GM12872 (cell line): Measurements from ENCODE around the gene PRKCA.

Source experiments
- TF ChIP-seq, protein P1 (sequence below): IDR thresholded peaks from 3 replicates; pipeline ENCODE4 v1.5.1; 2011; ENCODE audit warnings: low read depth, mild to moderate bottlenecking, low read length, moderate library complexity; ENCODE audit not compliant: insufficient read depth

PRKCA gene

DNA sequence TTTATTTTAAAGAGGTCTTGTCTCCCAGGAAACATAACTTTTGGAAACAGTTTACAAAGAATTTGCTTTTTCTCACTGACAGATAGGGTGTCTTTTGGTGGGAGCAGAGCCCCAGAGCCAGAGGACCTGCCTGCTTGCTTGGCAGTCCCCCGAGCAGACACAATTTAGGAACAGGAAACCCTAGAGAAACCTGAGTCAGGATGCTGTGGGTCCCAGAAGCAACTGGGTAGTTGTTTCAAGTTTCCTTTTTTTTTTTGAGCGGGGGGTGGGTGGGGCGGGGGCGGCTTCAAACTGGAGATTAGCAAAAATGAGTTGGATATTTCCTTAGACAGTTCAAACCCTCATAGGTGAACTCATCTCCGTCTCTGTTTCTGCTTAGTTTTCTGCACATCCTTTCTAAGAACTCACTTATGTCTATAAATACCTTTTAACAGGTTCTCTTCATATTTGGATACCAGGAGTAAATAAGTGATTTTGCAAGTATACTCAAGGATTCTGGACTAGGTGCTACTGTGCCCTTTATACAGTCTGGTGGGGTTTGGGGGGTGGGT lies 135.1 kb downstream of the PRKCA start:
- TF ChIP-seq, protein P1, sequence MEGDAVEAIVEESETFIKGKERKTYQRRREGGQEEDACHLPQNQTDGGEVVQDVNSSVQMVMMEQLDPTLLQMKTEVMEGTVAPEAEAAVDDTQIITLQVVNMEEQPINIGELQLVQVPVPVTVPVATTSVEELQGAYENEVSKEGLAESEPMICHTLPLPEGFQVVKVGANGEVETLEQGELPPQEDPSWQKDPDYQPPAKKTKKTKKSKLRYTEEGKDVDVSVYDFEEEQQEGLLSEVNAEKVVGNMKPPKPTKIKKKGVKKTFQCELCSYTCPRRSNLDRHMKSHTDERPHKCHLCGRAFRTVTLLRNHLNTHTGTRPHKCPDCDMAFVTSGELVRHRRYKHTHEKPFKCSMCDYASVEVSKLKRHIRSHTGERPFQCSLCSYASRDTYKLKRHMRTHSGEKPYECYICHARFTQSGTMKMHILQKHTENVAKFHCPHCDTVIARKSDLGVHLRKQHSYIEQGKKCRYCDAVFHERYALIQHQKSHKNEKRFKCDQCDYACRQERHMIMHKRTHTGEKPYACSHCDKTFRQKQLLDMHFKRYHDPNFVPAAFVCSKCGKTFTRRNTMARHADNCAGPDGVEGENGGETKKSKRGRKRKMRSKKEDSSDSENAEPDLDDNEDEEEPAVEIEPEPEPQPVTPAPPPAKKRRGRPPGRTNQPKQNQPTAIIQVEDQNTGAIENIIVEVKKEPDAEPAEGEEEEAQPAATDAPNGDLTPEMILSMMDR, result no peak

DNA sequence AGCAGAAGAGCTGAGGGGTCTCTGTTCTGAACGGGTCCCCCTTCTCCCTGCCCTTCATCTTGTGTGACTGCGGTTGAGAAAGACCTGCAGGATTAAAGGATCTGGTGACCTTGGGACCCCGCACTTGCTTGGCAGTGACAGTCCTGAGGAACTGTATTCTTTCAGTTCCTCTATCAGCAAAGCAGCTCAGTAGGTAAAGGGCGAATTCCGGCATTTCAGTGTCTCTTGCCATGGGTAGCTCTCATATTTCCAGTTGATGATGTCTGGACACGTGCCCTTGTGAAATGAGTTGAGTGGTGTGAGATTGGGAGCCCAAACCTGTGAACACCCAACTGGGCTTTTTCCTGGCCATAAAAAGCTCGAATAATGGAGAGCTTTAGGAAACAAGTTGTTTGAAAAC lies 135.7 kb downstream of the PRKCA start:
- TF ChIP-seq, protein P1, result no peak

DNA sequence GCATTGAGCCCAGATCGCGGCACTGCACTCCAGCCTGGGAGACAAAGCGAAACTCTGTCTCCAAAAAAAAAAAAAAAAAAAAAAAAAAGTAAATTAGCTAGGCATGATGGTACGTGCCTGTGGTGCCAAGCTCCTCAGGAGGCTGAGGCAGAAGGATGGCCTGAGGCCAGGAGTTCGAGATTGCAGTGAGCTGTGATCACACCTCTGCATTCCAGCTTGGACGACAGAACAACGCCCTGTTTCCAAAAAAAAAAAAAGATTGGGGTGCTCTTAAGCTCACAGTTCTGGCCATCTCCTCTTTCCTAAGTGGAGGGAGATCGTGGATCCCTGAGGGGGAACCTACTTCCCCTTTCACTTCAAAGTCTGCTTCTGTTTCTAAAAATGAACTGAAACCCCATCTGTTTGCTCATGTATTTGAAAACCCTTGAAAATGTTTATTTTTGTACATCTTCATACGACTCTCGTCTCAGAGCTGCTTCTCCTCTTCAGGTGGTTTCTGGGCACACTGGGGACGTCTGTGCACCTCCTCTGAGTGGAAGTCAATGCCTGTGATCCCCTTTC lies 138.8 kb downstream of the PRKCA start:
- TF ChIP-seq, protein P1, result no peak

DNA sequence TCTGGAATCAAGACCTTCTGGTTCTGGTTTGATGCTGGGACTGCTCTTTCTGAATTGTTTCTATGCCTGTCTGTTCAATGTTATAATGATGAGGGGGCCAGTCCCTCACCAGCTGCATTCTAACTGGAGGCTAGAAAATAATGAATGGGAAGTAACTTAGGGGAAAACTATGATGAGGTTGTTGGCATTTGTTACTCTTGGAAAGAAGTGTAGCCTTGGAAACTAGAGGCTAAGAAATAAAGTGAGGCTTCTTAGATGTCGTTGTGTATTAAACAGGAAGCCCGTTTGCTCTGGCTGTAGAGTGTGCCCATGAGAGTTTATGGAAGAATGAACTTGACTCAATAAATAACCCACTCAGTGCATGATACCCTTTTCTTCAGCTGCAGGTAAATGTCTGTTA lies 140.8 kb downstream of the PRKCA start:
- TF ChIP-seq, protein P1, result no peak

DNA sequence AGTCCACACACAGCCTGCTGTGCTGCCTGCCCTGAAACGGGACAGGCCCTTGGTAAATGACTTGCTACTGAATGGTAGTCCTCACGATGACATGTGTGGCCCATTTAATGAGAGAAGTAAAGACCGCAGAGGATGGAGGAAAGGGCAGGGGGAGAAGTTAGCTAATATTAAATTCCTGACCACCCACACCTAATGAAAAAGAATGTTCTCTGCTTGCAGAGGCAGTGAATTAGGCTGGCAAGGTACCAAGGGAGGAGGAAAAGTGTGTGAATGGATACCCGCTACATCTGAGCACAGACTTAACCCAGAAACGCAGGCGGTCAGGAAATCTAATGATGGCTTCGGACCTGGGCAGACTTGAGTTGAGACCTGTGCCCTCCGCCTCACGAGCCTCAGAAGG lies 141.2 kb downstream of the PRKCA start:
- TF ChIP-seq, protein P1, result no peak

DNA sequence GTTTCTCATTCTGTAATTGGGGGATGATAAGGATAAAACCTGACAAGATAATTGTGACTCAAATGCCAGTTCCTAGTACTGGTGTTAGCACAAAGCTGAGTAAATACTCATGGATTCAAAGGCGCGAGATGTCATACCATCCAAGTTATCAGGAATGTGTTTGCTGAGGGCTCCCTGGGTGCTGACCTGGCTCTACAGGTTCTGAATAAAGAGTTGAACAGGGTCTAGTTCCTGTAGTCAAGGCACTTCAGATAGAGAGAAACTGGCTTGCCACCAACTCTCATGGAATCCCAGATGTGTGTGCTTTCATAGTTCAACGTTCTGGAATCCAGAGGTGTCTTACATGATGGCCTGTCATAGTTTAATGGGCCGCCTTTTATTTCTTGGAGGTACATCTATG lies 141.6 kb downstream of the PRKCA start:
- TF ChIP-seq, protein P1, result no peak

DNA sequence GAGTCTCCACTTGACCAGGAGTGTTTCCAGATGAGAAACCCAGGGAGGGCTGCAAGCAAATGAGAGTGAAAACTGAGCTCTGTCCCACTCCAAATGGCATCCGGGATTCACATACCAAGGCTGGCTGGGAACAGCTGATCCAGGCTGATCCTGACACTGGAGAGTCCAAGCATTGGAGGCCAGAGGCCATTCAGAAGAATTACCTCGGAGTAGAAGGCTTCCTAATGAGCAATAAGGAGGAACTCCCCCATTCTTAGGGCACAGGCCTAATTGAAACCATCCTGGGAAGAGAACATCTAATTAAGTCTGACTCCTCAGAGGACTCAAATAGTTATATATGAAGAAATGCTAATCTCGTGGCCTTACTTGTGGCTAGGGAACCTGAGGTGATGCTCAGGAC lies 142.8 kb downstream of the PRKCA start:
- TF ChIP-seq, protein P1, result no peak

DNA sequence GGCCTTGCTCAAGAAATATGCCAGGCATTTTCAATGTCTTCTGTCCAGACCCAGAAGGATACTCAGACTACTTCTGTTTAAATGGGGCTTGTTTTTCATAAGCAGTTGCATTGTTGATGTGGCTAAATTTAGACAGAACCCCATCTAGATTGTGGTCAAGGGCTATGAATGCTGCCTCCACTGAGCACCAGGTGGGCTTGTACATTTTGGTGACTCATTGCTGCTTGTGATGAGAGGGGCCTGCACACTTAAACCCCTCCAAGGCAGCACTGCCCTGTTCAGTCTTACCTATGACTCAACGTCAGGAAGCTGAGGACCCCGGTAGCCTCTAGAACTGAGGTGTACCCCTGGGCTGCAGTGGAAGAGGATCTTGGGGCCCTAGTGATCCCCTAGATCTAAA lies 144.0 kb downstream of the PRKCA start:
- TF ChIP-seq, protein P1, result no peak
